Measurements from ENCODE around the gene TTC7B. TPM values are rescaled to one million over a fixed set of nuclear protein-coding genes. Genes with fewer than 3 reads are reported as not detected.

Gene TTC7B
- total and polyA plus RNA-seq, 9 of the 15 experiments (the other 6 are each of a cell fraction or from before 2014, with no cell fraction given): 2.2 to 77.2 (median 36.7) TPM

GRCh38 chr14:90722590-90722989 is 93.6 kb downstream of the TTC7B start:
- Histone ChIP-seq H3K9ac (ENCODE audit: insufficient read depth in 1 of 2, low read depth in 2 of 2, low read length in 2 of 2) (no peak overlapping the region), H3K36me3 (ENCODE audit: control insufficient read depth, insufficient read depth, low read length) (peaks cover 6% of the 10 kb centered on the region; the same call in 2 of the 3 replicates), H2AFZ (ENCODE audit: low read depth, low read length) (no peak overlapping the region), H4K20me1 (replicated peaks; ENCODE audit: control insufficient read depth, insufficient read depth, low read length) (0 out of 2 replicates have a peak, but pooled peaks cover 6% of the 10 kb centered on the region), H3K4me2 (ENCODE audit: insufficient read depth, low read length) (no peak overlapping the region), H3K4me1 (replicated peaks in 1 of 2; ENCODE audit: control insufficient read depth in 2 of 2, insufficient read depth in 2 of 2, low read length in 2 of 2) (peaks cover 8 to 19% of the 10 kb centered on the region in 2 experiments; a peak in 3 of 5 replicates), H3K27me3 (ENCODE audit: control insufficient read depth in 2 of 2, insufficient read depth in 2 of 2, low read length in 2 of 2) (no peaks in the 10 kb centered on the region), H3K9me1 (ENCODE audit: control insufficient read depth, insufficient read depth, low read length) (no peaks in the 10 kb centered on the region), H3K9me3 (replicated peaks; ENCODE audit: control insufficient read depth, insufficient read depth, low read depth, low read length) (no peaks in the 10 kb centered on the region), H3K4me3 (no peak overlapping the region), H3K27ac (ENCODE audit: extremely low read depth, low read depth, low read length) (no peak overlapping the region), H3K79me2 (ENCODE audit: control insufficient read depth, insufficient read depth, low read length) (no peaks in the 10 kb centered on the region)
- FAIRE-seq: no peak
- no peak for DNase-seq (ENCODE audit: extremely low read depth in 1 of 4, low spot score in 3 of 4)
- no peak for ATAC-seq
- intact Hi-C loops (cut with micrococcal nuclease) (no loop called here), in situ Hi-C loops (cut with MboI) (no loop called here)
- ChIA-PET POLR2A (interaction anchor here (1.2 kb wide), 1 partner anchor 28 kb away, joined by 3 read pairs; no protein-coding TSS in a partner anchor), CTCF (ENCODE audit: low intra/inter-chr PET ratio) (no interaction called here)
- no TSS peak for BruUV-seq (replicated peaks)
- 24% methylated on average over 2 of the region's 2 CpGs for WGBS (ENCODE audit: insufficient coverage, low coverage, missing lambda C conversion rate)
- TF ChIP-seq MGA (IDR thresholded peaks at IDR 0.05) (no peak), SPI1 (IDR thresholded peaks at IDR 0.05; ENCODE audit: borderline replicate concordance, low read depth, low read length) (peak; percentile 94), PCBP2 (IDR thresholded peaks at IDR 0.05; ENCODE audit: low read depth, low read length, poor library complexity, severe bottlenecking) (no peak), VEZF1 (CRISPR knock-in tag; IDR thresholded peaks at IDR 0.05) (no peak), STAG1 (CRISPR knock-in tag; IDR thresholded peaks at IDR 0.05; ENCODE audit: borderline replicate concordance) (no peak)

Measured in K562 (cell line).